WI38 (cell line): ENCODE results near the gene METTL8.

Source experiments
- H3K4me3 ChIP-seq: 2 replicates; pipeline ENCODE4 v1.5.1; 2011; ENCODE audit warnings: low read depth, mild to moderate bottlenecking, control low read depth, low read length
- CTCF ChIP-seq: IDR thresholded peaks from 2 replicates; pipeline ENCODE4 v1.5.1; 2012; ENCODE audit warnings: low read depth, mild to moderate bottlenecking, control low read depth, low read length

Gene METTL8

GRCh38 chr2:171406044-171406443, 27.7 kb downstream of the METTL8 start:
- TF ChIP-seq CTCF, result no peak
- no peak overlapping the region for H3K4me3 ChIP-seq

- TF ChIP-seq CTCF, result no peak
Observed at GRCh38 chr2:171405546-171405945, 28.2 kb downstream of the METTL8 start.

GRCh38 chr2:171404719-171405118, 29.1 kb downstream of the METTL8 start:
- TF ChIP-seq CTCF, result no peak
- no peak overlapping the region for H3K4me3 ChIP-seq

More at GRCh38 chr2:171405546-171405945, 28.2 kb downstream of the METTL8 start:
- H3K4me3 ChIP-seq, result no peak overlapping the region

GRCh38 chr2:171404261-171404660, 29.5 kb downstream of the METTL8 start:
- no peak for TF ChIP-seq CTCF
- no peak overlapping the region for H3K4me3 ChIP-seq

GRCh38 chr2:171402906-171403580, 30.7 kb downstream of the METTL8 start:
- TF ChIP-seq CTCF, result no peak
- H3K4me3 ChIP-seq, result no peak overlapping the region

GRCh38 chr2:171401947-171402346, 31.8 kb downstream of the METTL8 start:
- no peak overlapping the region for H3K4me3 ChIP-seq
- TF ChIP-seq CTCF, result no peak

GRCh38 chr2:171400395-171400794, 33.4 kb downstream of the METTL8 start:
- H3K4me3 ChIP-seq, result no peak overlapping the region
- no peak for TF ChIP-seq CTCF
